HUES6 (cell line): ENCODE data around the gene TENT4B.

Experiments
- H3K27ac ChIP-seq: 2 replicates; pipeline ENCODE4 v1.7.0; 2013; ENCODE audit warnings: low read depth, mild to moderate bottlenecking, low read length, inconsistent platforms
- H3K27me3 ChIP-seq: 2 replicates; pipeline ENCODE4 v1.6.1; 2013; ENCODE audit warnings: low read length; ENCODE audit not compliant: control insufficient read depth, insufficient read depth
- H3K36me3 ChIP-seq: 2 replicates; pipeline ENCODE4 v1.6.1; 2013; ENCODE audit warnings: low read length; ENCODE audit not compliant: control insufficient read depth, insufficient read depth
- H3K4me1 ChIP-seq: 2 replicates; pipeline ENCODE4 v1.6.1; 2013; ENCODE audit warnings: low read length; ENCODE audit not compliant: control insufficient read depth, insufficient read depth
- H3K4me3 ChIP-seq: 2 replicates; pipeline ENCODE4 v1.5.1; 2013; ENCODE audit warnings: low read depth, low read length
- H3K9ac ChIP-seq: one replicate; pipeline ENCODE4 v1.6.1; 2013; ENCODE audit warnings: mild to moderate bottlenecking, low read length
- H3K9me3 ChIP-seq: 2 replicates; pipeline ENCODE4 v1.6.1; 2013; ENCODE audit warnings: low read depth, low read length; ENCODE audit not compliant: control insufficient read depth, insufficient read depth

Gene TENT4B

DNA sequence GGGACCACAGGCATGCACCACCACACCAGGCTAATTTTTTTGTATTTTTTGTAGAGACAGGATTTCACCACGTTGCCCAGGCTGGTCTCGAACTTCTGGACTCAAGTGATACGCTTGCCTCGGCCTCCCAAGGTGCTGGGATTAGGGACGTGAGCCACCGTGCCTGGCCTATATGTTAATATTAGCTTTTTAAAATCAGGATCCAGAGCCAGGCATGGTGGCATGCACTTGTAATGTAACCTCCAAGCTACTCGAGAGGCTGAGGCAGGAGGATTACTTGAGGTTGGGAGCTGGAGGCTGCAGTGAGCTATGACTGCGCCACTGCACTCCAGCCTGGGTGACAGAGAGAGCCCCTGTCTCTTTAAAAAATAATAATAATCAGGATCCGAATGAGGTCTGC, 104.8 kb downstream of the TENT4B start:
- no peak overlapping the region for H3K27ac ChIP-seq

GRCh38 chr16:50259334-50260205, 106.5 kb downstream of the TENT4B start:
- H3K4me3 ChIP-seq, result no peak overlapping the region

More for the DNA sequence above, 104.8 kb downstream of the TENT4B start:
- no peak overlapping the region for H3K9ac ChIP-seq
- H3K36me3 ChIP-seq, result no peaks in the 10 kb centered on the region
- H3K9me3 ChIP-seq, result no peaks in the 10 kb centered on the region
- no peaks in the 10 kb centered on the region for H3K27me3 ChIP-seq
- H3K4me1 ChIP-seq, result peaks cover 19% of the 10 kb centered on the region; the same call in 1 of the 2 replicates
- no peak overlapping the region for H3K4me3 ChIP-seq

GRCh38 chr16:50260206-50261159, 107.4 kb downstream of the TENT4B start:
- peaks cover 16% of the 10 kb centered on the region; the same call in 1 of the 2 replicates for H3K4me1 ChIP-seq
- no peak overlapping the region for H3K27ac ChIP-seq
- H3K27me3 ChIP-seq, result no peaks in the 10 kb centered on the region
- H3K4me3 ChIP-seq, result no peak overlapping the region
- no peaks in the 10 kb centered on the region for H3K9me3 ChIP-seq
- no peaks in the 10 kb centered on the region for H3K36me3 ChIP-seq
- no peak overlapping the region for H3K9ac ChIP-seq

More at GRCh38 chr16:50259334-50260205, 106.5 kb downstream of the TENT4B start:
- Histone ChIP-seq H3K27ac (no peak overlapping the region), H3K36me3 (no peaks in the 10 kb centered on the region), H3K27me3 (no peaks in the 10 kb centered on the region), H3K9me3 (no peaks in the 10 kb centered on the region), H3K9ac (no peak overlapping the region), H3K4me1 (peaks cover 14% of the 10 kb centered on the region; the same call in 1 of the 2 replicates)

GRCh38 chr16:50261160-50261706, 108.1 kb downstream of the TENT4B start:
- Histone ChIP-seq H3K27ac (no peak overlapping the region), H3K9ac (no peak overlapping the region)

DNA sequence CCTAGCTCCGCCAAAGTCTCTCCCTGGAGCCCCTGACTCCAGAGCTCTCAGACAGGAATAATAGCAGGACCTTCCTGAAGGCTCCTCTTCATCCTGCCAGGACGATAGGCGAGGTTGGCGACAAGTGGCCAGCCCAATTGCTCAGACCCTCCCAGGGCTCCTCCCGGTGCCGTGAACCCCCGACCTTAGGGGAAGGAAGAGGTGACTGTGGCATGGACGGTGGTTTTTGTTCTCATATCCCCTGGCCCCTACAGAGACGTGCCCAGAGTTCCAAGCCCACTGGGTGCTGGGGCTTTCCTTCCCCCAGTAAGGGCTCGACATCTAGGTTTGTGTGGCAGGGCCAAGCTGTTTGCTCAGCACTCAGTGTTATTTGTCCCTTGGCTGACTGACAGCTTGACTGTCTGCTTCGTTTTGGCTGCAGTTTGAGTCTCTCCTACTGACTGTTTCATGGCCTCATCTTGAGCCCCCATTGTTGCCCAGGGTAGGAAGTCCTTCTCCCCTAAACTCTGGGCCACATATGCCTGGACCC, 108.7 kb downstream of the TENT4B start:
- Histone ChIP-seq H3K4me3 (no peak overlapping the region), H3K9me3 (no peaks in the 10 kb centered on the region), H3K4me1 (peaks cover 29% of the 10 kb centered on the region), H3K9ac (no peak overlapping the region), H3K27ac (no peak overlapping the region), H3K27me3 (no peaks in the 10 kb centered on the region), H3K36me3 (no peaks in the 10 kb centered on the region)

More at GRCh38 chr16:50261160-50261706, 108.1 kb downstream of the TENT4B start:
- no peaks in the 10 kb centered on the region for H3K9me3 ChIP-seq
- no peaks in the 10 kb centered on the region for H3K27me3 ChIP-seq
- no peak overlapping the region for H3K4me3 ChIP-seq
- no peaks in the 10 kb centered on the region for H3K36me3 ChIP-seq
- peaks cover 24% of the 10 kb centered on the region for H3K4me1 ChIP-seq

DNA sequence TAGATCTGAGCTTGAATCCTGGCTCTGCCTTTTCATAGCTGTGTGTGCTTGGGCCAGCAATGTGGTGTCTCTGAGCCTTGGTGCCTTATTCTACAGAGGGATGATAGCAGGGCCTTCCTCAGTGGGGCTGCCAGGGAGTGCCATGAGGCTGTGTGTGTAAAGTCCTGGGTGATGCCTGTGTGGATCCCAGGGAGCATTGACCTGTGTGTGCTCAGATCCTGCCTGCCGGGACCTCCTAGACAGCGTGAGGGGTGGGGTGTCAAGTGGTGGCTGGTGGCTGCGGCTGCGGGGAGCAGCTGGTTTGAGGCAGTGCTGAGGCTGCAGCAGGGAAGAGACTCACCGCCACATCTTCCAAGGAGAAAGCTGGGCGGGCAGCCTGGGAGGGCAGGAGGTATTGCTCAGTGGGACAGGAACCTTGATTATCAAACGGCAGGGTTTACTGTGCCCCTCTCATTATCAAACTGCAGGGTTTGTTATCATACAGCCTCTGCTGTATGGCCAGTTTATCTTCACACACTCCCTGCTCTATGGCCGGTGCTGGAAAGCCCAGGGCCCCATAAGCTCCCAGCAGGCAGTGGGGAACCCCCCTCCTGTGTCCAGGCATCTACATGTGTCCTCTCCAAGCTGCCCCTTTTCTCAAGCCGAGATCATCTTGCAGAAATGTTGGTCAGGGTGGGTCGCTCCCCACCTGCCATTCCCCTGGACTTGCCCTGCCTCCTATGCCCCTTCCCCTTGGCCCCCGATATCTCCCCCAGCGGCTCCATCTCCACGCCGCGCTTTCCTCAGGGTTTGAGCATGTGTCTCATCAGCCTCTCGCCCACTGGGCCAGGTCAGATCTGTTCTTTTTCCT, 110.2 kb downstream of the TENT4B start:
- Histone ChIP-seq H3K27ac (no peak overlapping the region), H3K4me3 (no peak overlapping the region)

DNA sequence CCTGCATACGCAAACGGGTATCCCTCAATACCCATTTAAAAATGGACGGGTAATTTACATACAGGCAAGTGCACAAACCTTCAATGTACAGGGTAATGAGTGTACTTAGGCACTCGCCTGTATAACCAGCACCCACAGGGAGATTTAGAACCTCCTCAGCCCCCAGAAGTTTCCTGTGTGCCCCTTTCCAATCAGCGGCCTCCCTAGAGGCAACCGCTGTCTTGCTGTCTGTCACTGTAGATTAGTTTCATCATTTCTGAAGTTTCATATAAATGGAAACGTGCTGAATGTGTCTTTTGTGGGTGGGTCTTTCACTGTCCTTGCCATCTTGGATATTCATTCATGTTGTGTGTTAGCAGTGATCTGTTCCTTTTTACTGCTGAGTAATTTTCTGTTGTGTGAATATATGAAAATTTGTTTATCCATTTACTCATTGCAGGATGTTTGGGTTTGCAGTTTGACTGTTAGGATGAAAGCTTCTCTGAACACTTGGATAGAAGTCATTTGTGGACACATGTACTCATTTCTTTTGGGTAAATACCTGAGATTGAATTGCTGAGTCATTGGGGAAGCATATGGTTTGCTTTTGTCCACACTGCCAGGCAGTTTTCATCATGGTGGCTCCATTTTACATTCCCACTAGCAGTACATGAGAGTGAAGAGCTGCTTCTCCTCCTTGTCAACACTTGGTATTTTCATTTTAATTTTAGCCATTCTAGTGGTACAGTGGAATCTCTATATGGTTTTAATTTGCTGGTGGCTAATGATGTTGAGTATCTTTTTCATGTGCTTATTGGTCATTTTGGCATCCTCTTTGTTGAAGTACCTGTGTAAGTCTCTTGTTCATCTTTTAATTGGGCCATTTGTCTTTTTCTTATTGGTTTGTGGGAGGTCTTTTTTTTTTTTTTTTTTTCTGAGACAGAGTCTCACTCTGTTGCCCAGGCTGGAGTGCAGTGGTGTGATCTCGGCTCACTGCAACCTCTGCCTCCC, 111.1 kb downstream of the TENT4B start:
- H3K36me3 ChIP-seq, result no peaks in the 10 kb centered on the region
- no peak overlapping the region for H3K4me3 ChIP-seq
- H3K27me3 ChIP-seq, result no peaks in the 10 kb centered on the region
- H3K27ac ChIP-seq, result no peak overlapping the region
- no peaks in the 10 kb centered on the region for H3K9me3 ChIP-seq
- H3K4me1 ChIP-seq, result peaks cover 33% of the 10 kb centered on the region
- H3K9ac ChIP-seq, result no peak overlapping the region

More for the DNA sequence above, 110.2 kb downstream of the TENT4B start:
- H3K9me3 ChIP-seq, result no peaks in the 10 kb centered on the region
- no peaks in the 10 kb centered on the region for H3K27me3 ChIP-seq
- H3K4me1 ChIP-seq, result peaks cover 38% of the 10 kb centered on the region
- no peak overlapping the region for H3K9ac ChIP-seq
- no peaks in the 10 kb centered on the region for H3K36me3 ChIP-seq

- Histone ChIP-seq H3K27ac (no peak overlapping the region), H3K4me3 (no peak overlapping the region), H3K27me3 (no peaks in the 10 kb centered on the region), H3K4me1 (peaks cover 24% of the 10 kb centered on the region), H3K9ac (no peak overlapping the region), H3K9me3 (no peaks in the 10 kb centered on the region), H3K36me3 (no peaks in the 10 kb centered on the region)
Measured at GRCh38 chr16:50265260-50265659, 112.2 kb downstream of the TENT4B start.

DNA sequence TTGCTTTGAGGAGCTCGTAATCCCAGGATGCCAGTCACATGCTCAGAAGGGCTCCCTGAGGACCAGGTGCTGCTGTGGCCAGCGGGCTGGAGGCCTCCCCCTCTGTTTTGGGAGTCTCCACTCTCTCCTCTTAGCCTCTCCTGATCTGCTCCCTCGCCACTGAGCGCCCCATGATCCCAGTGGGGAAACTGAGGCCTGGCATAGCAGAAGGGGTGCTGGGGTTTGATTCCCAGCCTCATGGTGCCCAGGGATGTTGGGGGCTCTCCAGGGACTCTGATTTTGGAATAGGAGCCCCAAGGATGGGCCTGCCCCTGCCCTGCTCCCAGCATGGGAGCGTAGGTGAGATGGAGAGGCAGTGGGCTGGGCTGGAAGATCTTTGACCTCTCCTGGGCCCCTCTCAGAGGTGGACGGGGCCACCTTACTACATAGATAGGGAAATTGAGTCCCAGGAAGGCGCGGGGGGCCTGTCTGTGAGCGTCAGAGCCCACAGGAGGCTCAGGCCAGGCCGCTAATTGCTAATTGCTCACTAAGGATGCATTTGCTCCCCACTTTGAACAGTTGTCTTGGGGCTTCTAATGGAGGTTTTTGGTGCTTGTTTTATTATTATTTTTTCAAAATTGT, 112.7 kb downstream of the TENT4B start:
- Histone ChIP-seq H3K27ac (no peak overlapping the region; the same call in 1 of the 2 replicates), H3K9me3 (no peaks in the 10 kb centered on the region), H3K4me3 (no peak overlapping the region), H3K27me3 (no peaks in the 10 kb centered on the region), H3K4me1 (peaks cover 24% of the 10 kb centered on the region), H3K36me3 (no peaks in the 10 kb centered on the region), H3K9ac (no peak overlapping the region)
